ENCODE measurements around the gene HMOX2. TPM values are rescaled to one million over a fixed set of nuclear protein-coding genes. Genes with fewer than 3 reads are reported as not detected.
A peak's percentile ranks its signal among the peaks of the same experiment; 100 is the strongest.

Gene HMOX2, protein sequence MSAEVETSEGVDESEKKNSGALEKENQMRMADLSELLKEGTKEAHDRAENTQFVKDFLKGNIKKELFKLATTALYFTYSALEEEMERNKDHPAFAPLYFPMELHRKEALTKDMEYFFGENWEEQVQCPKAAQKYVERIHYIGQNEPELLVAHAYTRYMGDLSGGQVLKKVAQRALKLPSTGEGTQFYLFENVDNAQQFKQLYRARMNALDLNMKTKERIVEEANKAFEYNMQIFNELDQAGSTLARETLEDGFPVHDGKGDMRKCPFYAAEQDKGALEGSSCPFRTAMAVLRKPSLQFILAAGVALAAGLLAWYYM
- 45.9 to 69.4 TPM (median 46.4 TPM) in 3 replicates for total RNA-seq
- long read RNA-seq, transcript HMOX2-208 (6 exons, 2,147 nt) = major isoform, 70 of 103 reads
- long read RNA-seq, transcript HMOX2-205 (7 exons, 1,797 nt) = minor isoform, 8 of 103 reads
- long read RNA-seq, partial matches to known transcripts = 15 of 103 reads
- long read RNA-seq, other reads (novel, unspliced or antisense) = 9 of 103 reads

DNA sequence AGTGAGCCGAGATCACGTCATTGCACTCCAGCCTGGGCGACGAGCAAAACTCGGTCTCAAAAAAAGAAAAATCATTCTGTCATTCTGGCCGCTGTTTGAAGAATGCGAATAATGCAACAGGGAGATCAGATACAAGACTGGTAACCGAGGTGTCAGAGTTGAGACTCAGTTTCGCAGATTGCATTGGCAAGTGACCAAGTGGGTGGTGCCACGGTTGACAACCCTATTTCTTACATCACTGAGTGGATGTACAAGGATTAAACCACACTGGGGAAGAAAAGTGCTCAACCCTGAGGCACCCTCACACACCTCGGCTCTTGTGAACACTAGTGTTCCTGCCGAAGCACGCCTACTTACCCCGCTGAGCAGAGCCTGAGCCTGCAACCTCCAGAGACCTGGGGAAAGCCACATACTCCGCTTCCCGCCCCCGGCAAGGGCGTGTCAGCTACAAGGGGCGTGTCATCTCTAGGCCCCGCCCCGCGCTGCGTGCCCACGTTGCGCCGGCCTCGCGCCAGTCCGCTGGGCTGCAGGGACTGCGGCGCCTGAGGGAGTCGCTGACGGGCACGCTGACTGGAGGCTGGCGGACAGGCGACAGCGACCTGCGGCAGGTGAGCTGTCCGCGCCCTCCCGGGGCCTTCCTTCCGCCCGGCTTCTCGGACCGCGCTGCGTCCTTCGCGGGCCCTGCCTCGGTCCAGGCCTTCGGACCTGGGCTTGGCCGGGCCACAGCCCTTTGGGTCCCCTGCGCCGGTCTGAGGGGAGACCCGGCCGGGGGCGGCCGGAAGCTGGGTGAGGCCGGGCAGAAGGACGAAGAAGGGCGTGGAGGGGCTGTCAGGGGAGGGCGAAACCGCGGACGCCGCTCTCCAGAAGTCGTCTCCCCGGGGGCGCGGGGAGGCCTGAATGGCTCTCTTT is at the start of gene HMOX2:
Gene HMOX2, plus strand, starts transcription at position 519 of the 909 bp plus-strand sequence. CDS start 29,127 bp downstream, outside the sequence.
- TF ChIP-seq CTCF (IDR thresholded peaks at IDR 0.05) = peak; percentile 75
- H3K4me3 Mint-ChIP-seq (ENCODE audit: unreplicated experiment) = peak within 1 kb of the TSS; percentile 82
- DNase-seq (ENCODE audit: low spot score) = peak; percentile 96

DNA sequence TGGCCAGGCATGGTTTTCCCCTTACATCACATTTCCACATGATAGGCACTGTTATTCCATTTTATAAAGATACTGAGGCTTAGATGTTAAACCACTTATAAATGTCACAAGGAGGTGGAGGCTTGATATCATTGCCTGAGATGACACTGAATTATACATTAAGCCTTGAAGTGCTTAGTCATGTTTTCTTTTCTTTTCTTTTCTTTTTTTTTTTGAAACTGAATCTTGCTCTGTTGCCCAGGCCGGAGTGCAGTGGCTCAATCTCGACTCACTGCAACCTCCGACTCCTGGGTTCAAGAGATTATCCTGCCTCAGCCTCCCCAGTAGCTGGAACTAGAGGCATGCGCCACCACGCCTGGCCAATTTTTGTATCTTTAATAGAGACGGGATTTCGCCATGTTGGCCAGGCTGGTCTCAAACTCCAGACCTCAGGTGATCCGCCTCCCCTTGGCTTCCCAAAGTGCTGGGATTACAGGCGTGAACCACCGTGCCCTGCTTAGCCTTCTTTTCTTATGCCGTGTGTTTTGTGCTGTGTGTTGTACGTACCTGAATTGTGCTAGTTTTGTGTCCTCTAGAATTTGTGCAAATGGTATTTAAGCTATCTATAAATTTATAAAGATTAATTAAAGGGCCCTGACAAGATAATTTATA is 49.4 kb upstream of the HMOX2 start:
- Mint-ChIP-seq H3K27ac (ENCODE audit: unreplicated experiment) (peak overlapping the region; percentile 98), H3K9me3 (ENCODE audit: low read depth) (no peaks in the 10 kb centered on the region), H3K4me3 (ENCODE audit: unreplicated experiment) (peak overlapping the region; percentile 97), H3K27me3 (ENCODE audit: low read depth) (no peaks in the 10 kb centered on the region), H3K36me3 (ENCODE audit: low read depth) (peaks cover 5% of the 10 kb centered on the region), H3K4me1 (ENCODE audit: low read depth) (peaks cover 25% of the 10 kb centered on the region)
- TF ChIP-seq CTCF (IDR thresholded peaks at IDR 0.05) = no peak
- DNase-seq (ENCODE audit: low spot score) = no peak

More for the DNA sequence above, at the start of gene HMOX2:
- Mint-ChIP-seq H3K27me3 (ENCODE audit: low read depth) (no peaks in the 10 kb centered on the region), H3K4me1 (ENCODE audit: low read depth) (peaks cover 34% of the 10 kb centered on the region), H3K27ac (ENCODE audit: unreplicated experiment) (peak within 1 kb of the TSS; percentile 89), H3K9me3 (ENCODE audit: low read depth) (peaks cover 2% of the 10 kb centered on the region), H3K36me3 (ENCODE audit: low read depth) (no peaks in the 10 kb centered on the region)

- DNase-seq (ENCODE audit: low spot score) = no peak
- Mint-ChIP-seq H3K4me1 (ENCODE audit: low read depth) (peaks cover 25% of the 10 kb centered on the region), H3K9me3 (ENCODE audit: low read depth) (no peaks in the 10 kb centered on the region), H3K27ac (ENCODE audit: unreplicated experiment) (no peak overlapping the region), H3K36me3 (ENCODE audit: low read depth) (peaks cover 5% of the 10 kb centered on the region), H3K4me3 (ENCODE audit: unreplicated experiment) (no peak overlapping the region), H3K27me3 (ENCODE audit: low read depth) (no peaks in the 10 kb centered on the region)
- TF ChIP-seq CTCF (IDR thresholded peaks at IDR 0.05) = no peak
Observed at GRCh38 chr16:4428500-4428899, 47.7 kb upstream of the HMOX2 start.

- no peak for DNase-seq (ENCODE audit: low spot score)
- Mint-ChIP-seq H3K4me3 (ENCODE audit: unreplicated experiment) (no peak overlapping the region), H3K27me3 (ENCODE audit: low read depth) (no peaks in the 10 kb centered on the region), H3K36me3 (ENCODE audit: low read depth) (peaks cover 14% of the 10 kb centered on the region), H3K9me3 (ENCODE audit: low read depth) (no peaks in the 10 kb centered on the region), H3K27ac (ENCODE audit: unreplicated experiment) (no peak overlapping the region), H3K4me1 (ENCODE audit: low read depth) (peaks cover 19% of the 10 kb centered on the region)
- TF ChIP-seq CTCF (IDR thresholded peaks at IDR 0.05) = no peak
Observed at GRCh38 chr16:4431023-4431422, 45.2 kb upstream of the HMOX2 start.

Data from chondrocyte (in vitro differentiated cells).